K562 (cell line): ENCODE results near the gene ACY1. TPM values are rescaled to one million over a fixed set of nuclear protein-coding genes. Genes with fewer than 3 reads are reported as not detected.

ENCODE experiments used
- ATAC-seq: fragments of 200-7000 bp; cut with Tn5 transposase; 3 replicates; pipeline ENCODE4 v1.9.1; 2020; ENCODE audit warnings: moderate library complexity
- BruUV-seq: library from RNA; stranded (reverse); fragments of 400-500 nt; replicated peaks from 2 replicates; lab custom pipeline; 2021; lab: Mats Ljungman, UMichigan
- CTCF ChIA-PET: fragments of 300-600 bp; formaldehyde crosslinking; extraction: SDS; loops from one replicate; lab custom pipeline; 2021; ENCODE audit warnings: low intra/inter-chr PET ratio; lab: Yijun Ruan, JAX
- POLR2A ChIA-PET: fragments of 300-600, 350-650 bp; sonication (Branson Sonifier 250); formaldehyde crosslinking; extraction: SDS; loops from one replicate; lab custom pipeline; 2021; ENCODE audit warnings: antibody characterized with exemption, inconsistent platforms; lab: Yijun Ruan, JAX
- DNase-seq, 4 experiments: peaks; one replicate each; pipeline versions ENCODE4 v3.0.0 to v3.0.0-alpha.2; 2011 to 2018; ENCODE audit warnings: low spot score in 3 of 4, mixed read lengths in 3 of 4; ENCODE audit errors: extremely low read depth in 1 of 4
- FAIRE-seq: peaks from 2 replicates; lab custom pipeline; 2011; peaks lifted over from hg19 to GRCh38; lab: Jason Lieb, UNC
- H2AFZ ChIP-seq: 2 replicates; pipeline ENCODE4 v1.6.0; 2011; ENCODE audit warnings: low read depth, low read length, control low read depth, inconsistent platforms
- H3K27ac ChIP-seq: fragments of 200-600 bp; 3 replicates; pipeline ENCODE4 v1.8.0; 2011; ENCODE audit warnings: low read depth, mild to moderate bottlenecking, control low read depth, inconsistent platforms, low read length, moderate library complexity, mixed read lengths; ENCODE audit errors: extremely low read depth
- H3K27me3 ChIP-seq, 2 experiments: fragments of 300-600 bp in 1 of 2; 2 replicates in 1 of 2; 3 replicates in 1 of 2; pipeline versions ENCODE4 v1.6.0 to v1.8.0; 2011; ENCODE audit warnings: inconsistent platforms in 2 of 2, low read length in 2 of 2, mild to moderate bottlenecking in 1 of 2, mixed read lengths in 1 of 2, moderate library complexity in 1 of 2; ENCODE audit not compliant: control insufficient read depth in 2 of 2, insufficient read depth in 2 of 2
- H3K36me3 ChIP-seq: fragments of 300-600 bp; 3 replicates; pipeline ENCODE4 v1.8.0; 2011; ENCODE audit warnings: mild to moderate bottlenecking, low read length, inconsistent platforms; ENCODE audit not compliant: control insufficient read depth, insufficient read depth
- H3K4me1 ChIP-seq, 2 experiments: fragments of 200-600 bp in 1 of 2; replicated peaks in 1 of 2; 2 replicates in 1 of 2; 3 replicates in 1 of 2; pipeline versions ENCODE4 v1.5.1 to v1.8.0; 2011; ENCODE audit warnings: inconsistent platforms in 2 of 2, low read length in 2 of 2, mild to moderate bottlenecking in 1 of 2, mixed read lengths in 1 of 2, moderate library complexity in 1 of 2; ENCODE audit not compliant: control insufficient read depth in 2 of 2, insufficient read depth in 2 of 2
- H3K4me2 ChIP-seq: 2 replicates; pipeline ENCODE4 v1.6.1; 2011; ENCODE audit warnings: low read length, control low read depth, inconsistent platforms, mixed read lengths; ENCODE audit not compliant: insufficient read depth
- H3K4me3 ChIP-seq: fragments of 200-600 bp; sonication (generic), shearing (Covaris generic); 2 replicates; pipeline ENCODE4 v1.5.1; 2016; ENCODE audit warnings: control low read depth, inconsistent platforms
- H3K79me2 ChIP-seq: fragments of 200-600 bp; 3 replicates; pipeline ENCODE4 v1.8.0; 2011; ENCODE audit warnings: low read length, inconsistent platforms; ENCODE audit not compliant: control insufficient read depth, insufficient read depth
- H3K9ac ChIP-seq, 2 experiments: 2 replicates each; pipeline versions ENCODE4 v1.6.0 to v1.6.1; 2011; ENCODE audit warnings: low read depth in 2 of 2, low read length in 2 of 2, control low read depth in 1 of 2, inconsistent platforms in 1 of 2, mild to moderate bottlenecking in 1 of 2, mixed read lengths in 1 of 2; ENCODE audit not compliant: insufficient read depth in 1 of 2
- H3K9me1 ChIP-seq: one replicate; pipeline ENCODE4 v1.6.0; 2011; ENCODE audit warnings: inconsistent platforms, mild to moderate bottlenecking, low read length, moderate library complexity; ENCODE audit not compliant: control insufficient read depth, insufficient read depth
- H3K9me3 ChIP-seq: replicated peaks from 2 replicates; pipeline ENCODE4 v1.5.1; 2011; ENCODE audit warnings: low read depth, low read length, inconsistent platforms; ENCODE audit not compliant: control insufficient read depth, insufficient read depth
- H4K20me1 ChIP-seq: replicated peaks from 2 replicates; pipeline ENCODE4 v1.6.1; 2011; ENCODE audit warnings: low read length, inconsistent platforms, mixed read lengths; ENCODE audit not compliant: control insufficient read depth, insufficient read depth
- CCNT2 ChIP-seq: IDR thresholded peaks from 2 replicates; pipeline ENCODE4 v1.6.1; 2011; ENCODE audit warnings: borderline replicate concordance, low read depth, mild to moderate bottlenecking, moderate library complexity, mixed read lengths, low read length; ENCODE audit not compliant: insufficient read length; ENCODE audit errors: extremely low read depth
- POLR2AphosphoS2 ChIP-seq: IDR thresholded peaks from 2 replicates; pipeline ENCODE4 v1.6.1; 2012; ENCODE audit warnings: low read length, improper control_type of control experiment
- RUNX1 ChIP-seq: sonication (generic); IDR thresholded peaks from 2 replicates; pipeline ENCODE4 v1.6.1; 2016; ENCODE audit warnings: antibody characterized with exemption, low read depth
- SIX5 ChIP-seq, 2 experiments: IDR thresholded peaks; 2 replicates each; pipeline ENCODE4 v1.6.1; 2011; ENCODE audit warnings: low read length in 2 of 2, borderline replicate concordance in 1 of 2, low read depth in 1 of 2, mild to moderate bottlenecking in 1 of 2, moderate library complexity in 1 of 2; ENCODE audit not compliant: insufficient read depth in 1 of 2
- SREBF1 ChIP-seq: fragments of 150-350 bp; IDR thresholded peaks from 2 replicates; pipeline ENCODE4 v1.6.1; 2014; ENCODE audit warnings: antibody characterized with exemption, low read depth, low read length, borderline replicate concordance
- STAG1 ChIP-seq: sonication (generic); formaldehyde crosslinking; IDR thresholded peaks from 2 replicates; pipeline ENCODE4 v1.5.0; 2020; ENCODE audit warnings: missing genetic modification reagents, borderline replicate concordance
- ZNF436 ChIP-seq: fragments of 250-450, 450-650 bp; sonication (Bioruptor Pico); formaldehyde crosslinking; IDR thresholded peaks from 2 replicates; pipeline ENCODE4 v1.7.0; 2020; ENCODE audit warnings: mild to moderate bottlenecking
- ZNF75A ChIP-seq: fragments of 450-650 bp; formaldehyde crosslinking; IDR thresholded peaks from 2 replicates; pipeline ENCODE4 v1.4.0; 2020; ENCODE audit warnings: mild to moderate bottlenecking
- ZNF780A ChIP-seq: fragments of 250-450 bp; sonication (Bioruptor Pico); IDR thresholded peaks from 2 replicates; pipeline ENCODE4 v1.5.0; 2021; ENCODE audit warnings: mild to moderate bottlenecking
- ZSCAN32 ChIP-seq: fragments of 450-650 bp; formaldehyde crosslinking; IDR thresholded peaks from 2 replicates; pipeline ENCODE4 v1.4.0; 2020; ENCODE audit warnings: mild to moderate bottlenecking, moderate library complexity
- WGBS: fragments of 100-300 bp; shearing (Covaris generic); methylation state at CpG from one replicate; pipeline ENCODE4 v1.1.6; 2016; ENCODE audit warnings: low coverage, mixed read lengths; ENCODE audit not compliant: insufficient coverage; ENCODE audit errors: missing lambda C conversion rate; 5-methylcytosine and 5-hydroxymethylcytosine counted together
- in situ Hi-C: fragments of 300-500 bp; cut with MboI; formaldehyde crosslinking; loops from 4 replicates; pipeline ENCODE4 v1.15.0; 2018; ENCODE audit warnings: inconsistent platforms, mixed read lengths
- intact Hi-C: fragments of 100-400 bp; cut with micrococcal nuclease; formaldehyde crosslinking; loops from 2 replicates; pipeline ENCODE4 v1.14.2; 2022
- polyA plus RNA-seq, 8 experiments: library from polyadenylated mRNA; depleted of rRNA in 4 of 8; stranded (reverse) in 5 of 8; unstranded in 3 of 8; fragments of >200 nt; fragmentation: Nextera tagmentation in 2 of 8; fragmentation: Illumina TruSeq in 1 of 8; extraction: Ambion mirVana in 2 of 8; extraction: Trizol in 1 of 8; gene quantifications; 2 replicates each; pipeline versions ENCODE4 v1.2.1 to v1.2.3, GENCODE V29; 2011 to 2014; ENCODE audit warnings: inconsistent platforms in 1 of 8, missing spikeins in 1 of 8
- total RNA-seq, 7 experiments: library from RNA; depleted of rRNA in 6 of 7; stranded (reverse); fragments of >200 nt in 6 of 7; fragmentation: Illumina TruSeq in 2 of 7; extraction: Trizol in 2 of 7; gene quantifications; 2 replicates each; pipeline versions ENCODE4 v1.2.1 to v1.2.3, GENCODE V29; 2011 to 2021; ENCODE audit warnings: low replicate concordance in 1 of 7
- TF ChIP-seq, protein P1 (sequence below), 2 experiments: fragments of 450-650 bp in 1 of 2; sonication (generic) in 1 of 2; formaldehyde crosslinking in 1 of 2; IDR thresholded peaks; 2 replicates each; pipeline versions ENCODE4 v1.7.1 to v1.9.0; 2016 to 2022; ENCODE audit warnings: inconsistent platforms in 1 of 2, mild to moderate bottlenecking in 1 of 2, missing genetic modification reagents in 1 of 2

Gene ACY1
- total and polyA plus RNA-seq, 9 of the 15 experiments (the other 6 are each of a cell fraction or from before 2014, with no cell fraction given) = 70.7 to 195 (median 123) TPM

- Histone ChIP-seq H3K27ac (peak within 1 kb of the TSS; percentile 98), H3K9me1 (no peaks in the 10 kb centered on the region), H3K36me3 (peaks cover 21% of the 10 kb centered on the region; the same call in 1 of the 3 replicates), H3K27me3 (no peaks in the 10 kb centered on the region), H3K9ac (peak within 1 kb of the TSS; percentile 84 to 99), H3K9me3 (no peaks in the 10 kb centered on the region), H3K4me1 (peaks cover 24 to 55% of the 10 kb centered on the region in 2 experiments), H3K4me3 (peak within 1 kb of the TSS; percentile 62), H3K79me2 (peaks cover 45% of the 10 kb centered on the region), H3K4me2 (peak within 1 kb of the TSS; percentile 92), H4K20me1 (0 out of 2 replicates have a peak, but pooled peaks cover 1% of the 10 kb centered on the region), H2AFZ (peak within 1 kb of the TSS; percentile 88)
- ChIA-PET CTCF (no interaction called here), POLR2A (interaction anchor here (0.6 to 3.6 kb wide), 4 partner anchors 8 to 21 kb away, joined by 3 to 27 read pairs (median 12); partner anchors contain the start of genes ACY1 and RPL29)
- FAIRE-seq = peak; percentile 71
- intact Hi-C loops = loop anchor here (1.0 kb wide), 1 partner anchor 33 kb away; the partner anchor contains the start of gene PARP3
- WGBS = 2% methylated on average over 40 of the region's 63 CpGs
- ATAC-seq = peak; percentile 85
- in situ Hi-C loops = no loop called here
- TSS peak; percentile 88 for BruUV-seq
- peak; percentile 75 to 79 (median 76) for DNase-seq
- TF ChIP-seq ZNF780A (no peak), SIX5 (IDR thresholded peaks at IDR 0.05; ENCODE audit: borderline replicate concordance in 1 of 2, insufficient read depth in 1 of 2, low read depth in 1 of 2, low read length in 2 of 2) (no peak), SREBF1 (no peak), POLR2AphosphoS2 (no peak), ZNF436 (no peak), CCNT2 (peak; percentile 60), ZSCAN32 (CRISPR knock-in tag) (no peak), STAG1 (CRISPR knock-in tag) (no peak), ZNF75A (CRISPR knock-in tag) (no peak), RUNX1 (no peak)
- TF ChIP-seq, protein P1, sequence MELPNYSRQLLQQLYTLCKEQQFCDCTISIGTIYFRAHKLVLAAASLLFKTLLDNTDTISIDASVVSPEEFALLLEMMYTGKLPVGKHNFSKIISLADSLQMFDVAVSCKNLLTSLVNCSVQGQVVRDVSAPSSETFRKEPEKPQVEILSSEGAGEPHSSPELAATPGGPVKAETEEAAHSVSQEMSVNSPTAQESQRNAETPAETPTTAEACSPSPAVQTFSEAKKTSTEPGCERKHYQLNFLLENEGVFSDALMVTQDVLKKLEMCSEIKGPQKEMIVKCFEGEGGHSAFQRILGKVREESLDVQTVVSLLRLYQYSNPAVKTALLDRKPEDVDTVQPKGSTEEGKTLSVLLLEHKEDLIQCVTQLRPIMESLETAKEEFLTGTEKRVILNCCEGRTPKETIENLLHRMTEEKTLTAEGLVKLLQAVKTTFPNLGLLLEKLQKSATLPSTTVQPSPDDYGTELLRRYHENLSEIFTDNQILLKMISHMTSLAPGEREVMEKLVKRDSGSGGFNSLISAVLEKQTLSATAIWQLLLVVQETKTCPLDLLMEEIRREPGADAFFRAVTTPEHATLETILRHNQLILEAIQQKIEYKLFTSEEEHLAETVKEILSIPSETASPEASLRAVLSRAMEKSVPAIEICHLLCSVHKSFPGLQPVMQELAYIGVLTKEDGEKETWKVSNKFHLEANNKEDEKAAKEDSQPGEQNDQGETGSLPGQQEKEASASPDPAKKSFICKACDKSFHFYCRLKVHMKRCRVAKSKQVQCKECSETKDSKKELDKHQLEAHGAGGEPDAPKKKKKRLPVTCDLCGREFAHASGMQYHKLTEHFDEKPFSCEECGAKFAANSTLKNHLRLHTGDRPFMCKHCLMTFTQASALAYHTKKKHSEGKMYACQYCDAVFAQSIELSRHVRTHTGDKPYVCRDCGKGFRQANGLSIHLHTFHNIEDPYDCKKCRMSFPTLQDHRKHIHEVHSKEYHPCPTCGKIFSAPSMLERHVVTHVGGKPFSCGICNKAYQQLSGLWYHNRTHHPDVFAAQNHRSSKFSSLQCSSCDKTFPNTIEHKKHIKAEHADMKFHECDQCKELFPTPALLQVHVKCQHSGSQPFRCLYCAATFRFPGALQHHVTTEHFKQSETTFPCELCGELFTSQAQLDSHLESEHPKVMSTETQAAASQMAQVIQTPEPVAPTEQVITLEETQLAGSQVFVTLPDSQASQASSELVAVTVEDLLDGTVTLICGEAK (IDR thresholded peaks at IDR 0.05) = peak; percentile 57
- TF ChIP-seq, protein P1 (CRISPR knock-in tag; IDR thresholded peaks at IDR 0.05) = no peak
These were observed 8.1 kb upstream of the ACY1 start, which contains the start of gene ABHD14A for GRCh38 chr3:51974963-51975851. Gene ABHD14A (plus strand): TSS chr3:51975064. CDS start chr3:51975136, 72 bp downstream.
